Heart left ventricle (tissue), 16 donors: ENCODE measurements around the gene VTI1B. TPM values are rescaled to one million over a fixed set of nuclear protein-coding genes. Genes with fewer than 3 reads are reported as not detected.

ENCODE experiments used
- ATAC-seq, 4 donors: fragments of 200-7000 bp; cut with Tn5 transposase; one replicate each; pipeline ENCODE4 v1.9.1; 2020 to 2022; ENCODE audit warnings: moderate library complexity in 4 of 4, mild to moderate bottlenecking in 3 of 4, moderate number of reproducible peaks in 1 of 4
- DNase-seq, 5 donors: peaks; one replicate each; pipeline ENCODE4 v3.0.0-alpha.2; 2020
- H3K27ac ChIP-seq, 12 donors: fragments of 200-600 bp; sonication (generic) in 4 of 12; one replicate each; pipeline versions ENCODE4 v1.5.0 to v1.8.0; 2016 to 2022; ENCODE audit warnings: mild to moderate bottlenecking in 2 of 12
- H3K27me3 ChIP-seq, 9 donors: fragments of 200-600 bp; sonication (generic) in 2 of 9; one replicate each; pipeline versions ENCODE4 v1.5.1 to v1.8.0; 2016 to 2022; ENCODE audit warnings: mild to moderate bottlenecking in 3 of 9
- H3K36me3 ChIP-seq, 9 donors: fragments of 200-600 bp; sonication (generic) in 2 of 9; one replicate each; pipeline versions ENCODE4 v1.5.0 to v1.8.0; 2018 to 2022; ENCODE audit warnings: mild to moderate bottlenecking in 2 of 9
- H3K4me1 ChIP-seq, 12 donors: fragments of 200-600 bp; sonication (generic) in 4 of 12; one replicate each; pipeline versions ENCODE4 v1.5.0 to v1.8.0; 2016 to 2022; ENCODE audit warnings: mild to moderate bottlenecking in 3 of 12
- H3K4me3 ChIP-seq, 12 donors: fragments of 200-600 bp; sonication (generic) in 4 of 12; one replicate each; pipeline versions ENCODE4 v1.5.0 to v1.8.0; 2017 to 2022; ENCODE audit warnings: mild to moderate bottlenecking in 9 of 12, moderate library complexity in 4 of 12
- H3K9me3 ChIP-seq, 12 donors: fragments of 200-600 bp; sonication (generic) in 4 of 12; one replicate each; pipeline versions ENCODE4 v1.5.0 to v1.8.0; 2016 to 2022; ENCODE audit warnings: mild to moderate bottlenecking in 1 of 12
- POLR2A ChIP-seq, 2 donors: fragments of 450-650 bp; IDR thresholded peaks; one replicate each; pipeline ENCODE4 v1.6.1; 2017; ENCODE audit warnings: antibody characterized with exemption in 2 of 2, mild to moderate bottlenecking in 2 of 2, moderate library complexity in 2 of 2
- WGBS, 4 donors: extraction: QIAGEN DNeasy Blood & Tissue Kit in 2 of 4; methylation state at CpG; one replicate each; pipeline versions ENCODE4 v1.1.5 to v1.1.7; 2013 to 2018; 5-methylcytosine and 5-hydroxymethylcytosine counted together
- intact Hi-C, 10 donors: fragments of 100-400 bp; cut with DNase I; formaldehyde crosslinking; loops; one replicate each; pipeline versions ENCODE4 v1.11.1 to v1.14.2; 2022
- polyA plus RNA-seq, 2 donors: library from polyadenylated mRNA; stranded (reverse); fragments of 200-250 nt; gene quantifications; one replicate each; pipeline ENCODE4 v1.2.3, GENCODE V29; 2013
- total RNA-seq, 9 donors: library from RNA; depleted of rRNA in 2 of 9; stranded (reverse); fragments of >200 nt in 2 of 9; fragmentation: NEBNext Ultra II Directional in 3 of 9; extraction: Animal tissue kit (Norgen Biotek cat#: 25700) in 3 of 9; gene quantifications; one replicate each; pipeline versions ENCODE4 v1.1.0 to v1.2.4, GENCODE V29; 2016 to 2023
- TF ChIP-seq, protein P1 (sequence below), 12 donors: fragments of 200-600 bp; sonication (generic) in 4 of 12; IDR thresholded peaks; one replicate each; pipeline versions ENCODE4 v1.5.0 to v1.8.0; 2018 to 2022; ENCODE audit warnings: antibody characterized with exemption in 12 of 12, mild to moderate bottlenecking in 5 of 12
- donor health status: ischemic (EF 13 %, LVEDD 7.1; RV severe dilation, severe dysfunction).
- donor health status: healthy with polysubstance abuse.
- donor health status: DM: no; HTN: yes; CAD: no.
- donor health status: DM: no; HTN: no; CAD: no.
- donor health status: ischemic (EF 25% LVEDD 6.9; RV normal size, moderate dysfunction).
- donor health status: ischemic (EF 25% LVEDD 5.7; RV mildly dilated, moderate dysfunction).
- donor health status: healthy.
- donor health status: DM: yes; HTN: yes; CAD: no.
- donor health status: ischemic (EF 35%, LVEDD 5.7; RV mildly dilated, moderate dysfunction).
- donor health status: nonischemic (EF 11% LVEDD 7.7; RV severe dilation, severe dysfunction).
- donor health status: DM: yes; HTN: yes; CAD: no.
- donor health status: PGD.
- donor health status: ischemic (EF 29% LVEDD 5.4; RV normal size, mild dysfunction).
- donor health status: nonischemic (EF 23%, LVEDD 6.1; RV moderate dilation, normal function).

VTI1B gene
- total and polyA plus RNA-seq, 11 donors: 78.5 to 143 (median 112) TPM

DNA sequence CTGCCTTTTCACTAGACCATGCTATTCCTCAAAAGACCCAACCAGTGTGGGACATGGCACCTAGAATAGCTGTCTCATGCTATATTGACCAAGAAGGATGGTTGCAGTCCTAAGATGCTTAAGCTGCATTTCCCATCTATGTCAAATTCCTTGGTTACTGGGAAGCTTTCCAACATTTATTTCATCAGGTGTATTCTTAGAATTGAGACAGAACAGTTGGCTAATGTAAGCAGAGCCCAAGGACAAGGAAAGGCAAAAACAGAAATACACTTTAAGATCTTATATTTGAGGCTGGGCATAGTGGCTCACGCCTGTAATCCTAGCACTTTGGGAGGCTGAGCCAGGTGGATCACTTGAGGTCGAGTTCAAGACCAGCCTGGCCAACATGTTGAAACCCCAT lies 30.0 kb downstream of the VTI1B start:
- Histone ChIP-seq H3K36me3 (peaks cover 0 to 40% (median 19%) of the 10 kb centered on the region in 9 donors), H3K4me1 (peaks cover 0 to 13% (median 0%) of the 10 kb centered on the region in 12 donors), H3K4me3 (no peak overlapping the region), H3K9me3 (no peaks in the 10 kb centered on the region), H3K27me3 (no peaks in the 10 kb centered on the region), H3K27ac (peak overlapping the region in 3 of 12 donors; percentile 9 to 18 (median 13))
- peak in 2 of 4 donors; percentile 41 to 44 for ATAC-seq
- intact Hi-C loops: no loop called here
- DNase-seq: no peak
- WGBS, 4 donors: 50 to 73% (median 61%) methylated on average over 2 of the region's 2 CpGs
- TF ChIP-seq, protein P1, sequence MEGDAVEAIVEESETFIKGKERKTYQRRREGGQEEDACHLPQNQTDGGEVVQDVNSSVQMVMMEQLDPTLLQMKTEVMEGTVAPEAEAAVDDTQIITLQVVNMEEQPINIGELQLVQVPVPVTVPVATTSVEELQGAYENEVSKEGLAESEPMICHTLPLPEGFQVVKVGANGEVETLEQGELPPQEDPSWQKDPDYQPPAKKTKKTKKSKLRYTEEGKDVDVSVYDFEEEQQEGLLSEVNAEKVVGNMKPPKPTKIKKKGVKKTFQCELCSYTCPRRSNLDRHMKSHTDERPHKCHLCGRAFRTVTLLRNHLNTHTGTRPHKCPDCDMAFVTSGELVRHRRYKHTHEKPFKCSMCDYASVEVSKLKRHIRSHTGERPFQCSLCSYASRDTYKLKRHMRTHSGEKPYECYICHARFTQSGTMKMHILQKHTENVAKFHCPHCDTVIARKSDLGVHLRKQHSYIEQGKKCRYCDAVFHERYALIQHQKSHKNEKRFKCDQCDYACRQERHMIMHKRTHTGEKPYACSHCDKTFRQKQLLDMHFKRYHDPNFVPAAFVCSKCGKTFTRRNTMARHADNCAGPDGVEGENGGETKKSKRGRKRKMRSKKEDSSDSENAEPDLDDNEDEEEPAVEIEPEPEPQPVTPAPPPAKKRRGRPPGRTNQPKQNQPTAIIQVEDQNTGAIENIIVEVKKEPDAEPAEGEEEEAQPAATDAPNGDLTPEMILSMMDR (IDR thresholded peaks at IDR 0.05): no peak
- no peak for TF ChIP-seq POLR2A (IDR thresholded peaks at IDR 0.05)

- no peaks in the 10 kb centered on the region for H3K9me3 ChIP-seq
- DNase-seq (no peak), ATAC-seq (no peak)
- no peak overlapping the region for H3K4me3 ChIP-seq
- 64 to 79% (median 75%) methylated on average over 1 of the region's 1 CpG for WGBS, 4 donors
- intact Hi-C loops: no loop called here
- TF ChIP-seq, protein P1 (IDR thresholded peaks at IDR 0.05): no peak
- no peak for TF ChIP-seq POLR2A (IDR thresholded peaks at IDR 0.05)
- peaks cover 0 to 33% (median 12%) of the 10 kb centered on the region in 9 donors for H3K36me3 ChIP-seq
- no peak overlapping the region for H3K27ac ChIP-seq
- H3K27me3 ChIP-seq: no peaks in the 10 kb centered on the region
- H3K4me1 ChIP-seq: peaks cover 0 to 13% (median 0%) of the 10 kb centered on the region in 12 donors
These were observed 30.7 kb downstream of the VTI1B start for GRCh38 chr14:67643713-67644112.

DNA sequence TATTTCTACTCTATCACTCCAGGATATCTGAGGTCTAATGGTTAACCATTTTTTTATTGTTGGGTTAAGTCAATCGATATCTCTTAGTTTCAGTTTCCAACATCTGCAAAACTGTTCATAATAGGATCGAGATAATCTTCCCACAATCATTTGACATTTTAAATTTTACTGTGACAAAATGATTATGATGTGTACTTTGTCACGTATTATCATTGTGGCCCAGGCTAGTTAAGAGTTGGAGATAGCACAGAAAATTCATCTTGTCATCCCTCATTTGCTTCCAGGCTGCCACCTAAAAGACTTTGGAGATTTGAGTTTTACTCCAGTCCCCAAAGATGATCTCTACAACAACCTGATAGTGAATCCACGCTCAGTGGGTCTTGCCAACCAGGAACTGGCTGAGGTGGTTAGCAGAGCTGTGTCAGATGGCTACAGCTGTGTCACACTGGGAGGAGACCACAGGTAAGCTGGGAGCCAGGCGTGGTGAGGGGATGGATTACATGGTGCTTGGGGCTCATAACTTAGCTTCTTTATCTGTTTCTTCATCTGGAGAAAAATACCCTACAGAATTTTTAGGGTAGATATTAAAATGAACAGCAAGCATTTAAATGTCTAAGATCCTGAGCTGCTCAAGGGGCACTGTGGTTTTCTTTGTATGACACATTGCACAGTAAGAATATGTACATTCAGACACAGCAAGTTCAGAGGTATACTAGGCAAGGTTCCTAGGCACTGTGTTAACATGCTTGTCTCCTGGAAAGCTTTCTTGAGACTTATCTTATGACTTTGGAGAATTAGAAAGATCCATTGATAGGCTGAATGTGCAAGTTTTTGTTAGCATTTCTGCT lies 32.3 kb downstream of the VTI1B start:
- H3K27me3 ChIP-seq: no peaks in the 10 kb centered on the region
- H3K4me1 ChIP-seq: peaks cover 0 to 13% (median 0%) of the 10 kb centered on the region in 12 donors
- H3K27ac ChIP-seq: no peak overlapping the region
- no peak for DNase-seq
- TF ChIP-seq, protein P1 (IDR thresholded peaks at IDR 0.05): no peak
- no peak for TF ChIP-seq POLR2A (IDR thresholded peaks at IDR 0.05)
- no peak for ATAC-seq
- no peak overlapping the region for H3K4me3 ChIP-seq
- intact Hi-C loops: no loop called here
- H3K9me3 ChIP-seq: no peaks in the 10 kb centered on the region
- 83 to 96% (median 90%) methylated on average over 5 of the region's 5 CpGs for WGBS, 4 donors
- peaks cover 0 to 17% (median 4%) of the 10 kb centered on the region in 9 donors for H3K36me3 ChIP-seq

- no peak overlapping the region for H3K4me3 ChIP-seq
- peaks cover 0 to 16% (median 0%) of the 10 kb centered on the region in 12 donors for H3K4me1 ChIP-seq
- 91 to 100% (median 98%) methylated on average over 1 of the region's 1 CpG for WGBS, 4 donors
- no peaks in the 10 kb centered on the region for H3K9me3 ChIP-seq
- DNase-seq (no peak), ATAC-seq (no peak)
- no peaks in the 10 kb centered on the region for H3K27me3 ChIP-seq
- peaks cover 0 to 10% (median 4%) of the 10 kb centered on the region in 9 donors for H3K36me3 ChIP-seq
- no peak overlapping the region for H3K27ac ChIP-seq
- intact Hi-C loops: no loop called here
- TF ChIP-seq POLR2A (IDR thresholded peaks at IDR 0.05): no peak
- TF ChIP-seq, protein P1 (IDR thresholded peaks at IDR 0.05): no peak
These were observed 33.0 kb downstream of the VTI1B start for GRCh38 chr14:67641480-67641879.
